CD4-positive, alpha-beta memory T cell (primary cell): ENCODE data around the gene KCNB1. TPM values are rescaled to one million over a fixed set of nuclear protein-coding genes. Genes with fewer than 3 reads are reported as not detected.
A peak's percentile ranks its signal among the peaks of the same experiment; 100 is the strongest.

Experiments used
- CTCF ChIA-PET: fragments of 350-600 bp; sonication (Branson Sonifier 250); formaldehyde crosslinking; loops from one replicate; lab custom pipeline; 2021; ENCODE audit warnings: inconsistent platforms; ENCODE audit not compliant: partially characterized antibody; lab: Charles Lee
- POLR2A ChIA-PET: fragments of 350-600 bp; sonication (Branson Sonifier 250); formaldehyde crosslinking; loops from one replicate; lab custom pipeline; 2021; ENCODE audit not compliant: partially characterized antibody; lab: Charles Lee
- DNase-seq, 5 donors: peaks; one replicate each; pipeline versions ENCODE4 v3.0.0 to v3.0.0-alpha.2; 2020 to 2022; ENCODE audit warnings: mixed read lengths in 1 of 5
- H3K27ac ChIP-seq: one replicate; pipeline ENCODE4 v1.7.0; 2013; ENCODE audit warnings: low read depth, low read length
- H3K27me3 ChIP-seq: 2 replicates; pipeline ENCODE4 v1.7.0; 2013; ENCODE audit warnings: mild to moderate bottlenecking, low read length, moderate library complexity; ENCODE audit not compliant: insufficient read depth
- H3K36me3 ChIP-seq: 2 replicates; pipeline ENCODE4 v1.7.0; 2013; ENCODE audit warnings: mild to moderate bottlenecking, low read length, moderate library complexity; ENCODE audit not compliant: insufficient read depth
- H3K4me1 ChIP-seq: 2 replicates; pipeline ENCODE4 v1.7.0; 2013; ENCODE audit warnings: mild to moderate bottlenecking, low read length, moderate library complexity; ENCODE audit not compliant: insufficient read depth
- H3K4me3 ChIP-seq, 2 donors: one replicate each; pipeline ENCODE4 v1.7.0; 2013; ENCODE audit warnings: low read length in 2 of 2, mild to moderate bottlenecking in 1 of 2
- H3K9me3 ChIP-seq, 2 donors: one replicate each; pipeline ENCODE4 v1.7.0; 2013; ENCODE audit warnings: low read length in 2 of 2, control low read depth in 1 of 2; ENCODE audit not compliant: control insufficient read depth in 1 of 2
- H3K27ac Mint-ChIP-seq, 7 donors: one replicate each; pipeline ENCODE4 v1.8.0; 2020 to 2021; ENCODE audit warnings: mixed read lengths in 7 of 7, mild to moderate bottlenecking in 6 of 7, inconsistent platforms in 3 of 7, moderate library complexity in 3 of 7
- H3K27me3 Mint-ChIP-seq, 2 donors: one replicate each; pipeline ENCODE4 v1.8.0; 2020 to 2021; ENCODE audit warnings: mixed read lengths in 2 of 2
- H3K36me3 Mint-ChIP-seq, 2 donors: one replicate each; pipeline ENCODE4 v1.8.0; 2020 to 2021; ENCODE audit warnings: mixed read lengths in 2 of 2, inconsistent platforms in 1 of 2, mild to moderate bottlenecking in 1 of 2
- H3K4me1 Mint-ChIP-seq, 4 donors: one replicate each; pipeline ENCODE4 v1.8.0; 2020 to 2021; ENCODE audit warnings: mixed read lengths in 4 of 4, mild to moderate bottlenecking in 1 of 4
- H3K4me3 Mint-ChIP-seq, 8 donors: one replicate each; pipeline ENCODE4 v1.8.0; 2020 to 2021; ENCODE audit warnings: mixed read lengths in 8 of 8, mild to moderate bottlenecking in 7 of 8, moderate library complexity in 6 of 8, inconsistent platforms in 3 of 8
- H3K9me3 Mint-ChIP-seq, 8 donors: one replicate each; pipeline ENCODE4 v1.8.0; 2020 to 2021; ENCODE audit warnings: mixed read lengths in 8 of 8, mild to moderate bottlenecking in 5 of 8, inconsistent platforms in 3 of 8, moderate library complexity in 1 of 8
- intact Hi-C: fragments of 100-400 bp; cut with micrococcal nuclease; formaldehyde crosslinking; loops from one replicate; pipeline ENCODE4 v1.15.1; 2023
- polyA plus RNA-seq, 2 donors: library from polyadenylated mRNA; unstranded; fragments of 300-500 nt; fragmentation: Illumina TruSeq; gene quantifications; one replicate each; pipeline ENCODE4 v1.2.3, GENCODE V29; 2021
- total RNA-seq, 2 experiments: library from RNA; stranded (reverse); gene quantifications; one replicate each; pipeline ENCODE4 v1.2.3, GENCODE V29; 2021

The KCNB1 gene
- total and polyA plus RNA-seq, 4 experiments from 2014 or later, result 0.09 TPM; not detected in 3

DNA sequence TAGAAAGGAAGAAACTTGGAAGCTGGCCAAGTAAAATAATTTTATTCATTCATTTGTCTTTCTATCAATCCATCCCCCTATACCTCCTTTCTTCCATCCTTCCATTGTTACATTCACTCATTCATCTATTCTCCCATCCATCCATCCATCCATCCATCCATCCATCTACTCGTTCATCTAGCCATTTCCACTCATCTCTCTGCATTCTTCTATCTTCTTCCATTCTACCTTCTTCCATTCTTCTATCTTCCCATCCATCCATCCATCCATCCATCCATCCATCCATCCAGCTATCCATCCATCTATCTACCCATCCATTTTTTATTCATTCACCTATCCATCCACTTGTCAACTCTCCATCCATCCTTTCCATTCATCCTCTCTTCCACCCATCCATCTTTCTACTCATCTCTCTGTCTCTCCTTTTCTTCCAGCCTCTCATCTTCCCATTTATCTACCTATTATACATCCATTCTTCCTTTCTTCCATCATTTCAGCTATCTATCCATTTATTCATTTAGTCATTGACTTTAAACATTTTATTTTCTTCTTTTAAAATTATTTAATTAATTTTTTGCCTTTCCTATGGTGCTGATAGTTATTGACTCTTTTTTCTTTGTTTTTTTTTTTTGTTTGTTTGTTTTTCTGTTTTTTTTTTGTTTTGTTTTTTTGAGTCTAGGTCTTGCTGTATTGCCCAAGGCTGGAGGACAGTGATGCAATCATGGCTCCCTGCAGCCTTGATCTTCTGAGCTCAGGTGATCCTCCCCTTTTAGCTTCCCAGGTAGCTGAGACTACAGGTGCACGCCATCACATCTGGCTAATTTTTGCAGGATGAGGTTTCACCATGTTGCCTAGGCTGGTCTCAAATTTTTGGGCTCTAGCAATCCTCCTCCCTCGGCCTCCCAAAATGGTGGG lies 151.5 kb downstream of the KCNB1 start:
- no peaks in the 10 kb centered on the region for H3K27me3 ChIP-seq
- DNase-seq, result no peak
- CTCF ChIA-PET, result interaction anchor here (1.0 to 2.0 kb wide), 5 partner anchors 9 to 153 kb away, joined by 3 to 9 read pairs (median 3); no protein-coding TSS in a partner anchor
- Mint-ChIP-seq H3K36me3 (no peaks in the 10 kb centered on the region), H3K4me3 (no peak overlapping the region), H3K4me1 (peaks cover 0 to 5% (median 2%) of the 10 kb centered on the region in 4 donors), H3K27me3 (peaks cover 10 to 30% of the 10 kb centered on the region in 2 donors), H3K27ac (peak overlapping the region in 2 of 7 donors; percentile 5 to 31), H3K9me3 (no peaks in the 10 kb centered on the region)
- POLR2A ChIA-PET, result no interaction called here
- no peak overlapping the region for H3K27ac ChIP-seq
- no peaks in the 10 kb centered on the region for H3K36me3 ChIP-seq
- no peaks in the 10 kb centered on the region for H3K9me3 ChIP-seq
- H3K4me3 ChIP-seq, result no peak overlapping the region
- no peaks in the 10 kb centered on the region for H3K4me1 ChIP-seq
- intact Hi-C loops, result no loop called here

DNA sequence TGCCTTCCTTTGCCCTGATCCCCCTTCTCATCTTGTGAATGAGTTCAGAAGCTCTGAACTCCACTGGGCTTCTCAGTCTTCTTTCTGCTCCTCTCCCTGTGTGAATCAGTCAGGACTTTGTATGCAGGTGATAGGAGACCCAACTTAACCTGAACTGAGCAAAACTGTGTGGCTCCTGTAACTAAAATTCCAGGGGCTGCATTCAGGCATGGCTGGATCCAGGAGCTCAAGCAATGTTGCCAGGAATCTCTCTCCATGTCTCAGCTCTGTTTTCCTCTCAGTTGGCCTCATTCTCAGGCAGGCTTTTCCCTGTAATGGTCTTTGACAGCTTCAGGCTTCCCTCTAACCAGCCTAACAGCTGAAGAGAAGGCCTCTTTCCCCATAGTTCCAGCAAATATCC lies 153.7 kb downstream of the KCNB1 start:
- no peak for DNase-seq
- Mint-ChIP-seq H3K27ac (no peak overlapping the region), H3K4me3 (no peak overlapping the region), H3K36me3 (no peaks in the 10 kb centered on the region), H3K4me1 (peaks cover 9 to 14% (median 11%) of the 10 kb centered on the region in 4 donors), H3K9me3 (no peaks in the 10 kb centered on the region), H3K27me3 (peaks cover 8 to 27% of the 10 kb centered on the region in 2 donors)
- ChIA-PET CTCF (interaction anchor here (0.9 kb wide), 1 partner anchor 85 kb away, joined by 3 read pairs; no protein-coding TSS in a partner anchor), POLR2A (no interaction called here)
- Histone ChIP-seq H3K4me1 (peaks cover 5% of the 10 kb centered on the region), H3K9me3 (no peaks in the 10 kb centered on the region), H3K27me3 (no peaks in the 10 kb centered on the region), H3K4me3 (no peak overlapping the region), H3K27ac (no peak overlapping the region), H3K36me3 (no peaks in the 10 kb centered on the region)
- intact Hi-C loops, result no loop called here

GRCh38 chr20:49326026-49326425 lies 156.4 kb downstream of the KCNB1 start:
- Mint-ChIP-seq H3K36me3 (no peaks in the 10 kb centered on the region), H3K4me1 (peaks cover 13 to 21% (median 15%) of the 10 kb centered on the region in 4 donors), H3K4me3 (no peak overlapping the region), H3K9me3 (no peaks in the 10 kb centered on the region), H3K27me3 (peaks cover 10 to 17% of the 10 kb centered on the region in 2 donors), H3K27ac (no peak overlapping the region)
- intact Hi-C loops, result no loop called here
- H3K27ac ChIP-seq, result no peak overlapping the region
- peaks cover 12% of the 10 kb centered on the region for H3K4me1 ChIP-seq
- no peaks in the 10 kb centered on the region for H3K36me3 ChIP-seq
- no peak overlapping the region for H3K4me3 ChIP-seq
- CTCF ChIA-PET, result interaction anchor here (0.5 to 1.1 kb wide), 2 partner anchors 9 to 79 kb away, joined by 3 to 4 read pairs; no protein-coding TSS in a partner anchor
- no peaks in the 10 kb centered on the region for H3K27me3 ChIP-seq
- no peak for DNase-seq
- POLR2A ChIA-PET, result interaction anchor here (0.5 kb wide), 1 partner anchor 1885 kb away, joined by 3 read pairs; no protein-coding TSS in a partner anchor
- H3K9me3 ChIP-seq, result no peaks in the 10 kb centered on the region

DNA sequence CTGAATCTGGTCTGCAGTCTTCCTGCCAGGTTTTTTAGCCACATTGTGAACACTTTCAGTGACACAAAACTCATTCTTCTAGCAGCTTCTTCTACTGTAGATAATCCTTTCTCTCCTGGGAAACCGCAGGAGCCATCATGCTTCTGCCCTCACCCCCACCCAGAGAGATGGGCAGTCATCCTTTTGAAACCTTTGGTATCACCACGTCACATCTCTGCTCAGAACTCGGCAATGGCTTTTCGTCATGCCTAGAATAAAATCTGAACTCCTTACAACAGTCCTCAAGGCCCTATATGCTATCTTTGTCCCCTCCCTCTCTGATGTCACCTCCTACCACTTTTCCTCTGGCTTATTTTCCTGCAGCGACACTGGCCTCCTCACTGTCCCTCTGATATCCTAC lies 158.2 kb downstream of the KCNB1 start:
- H3K36me3 Mint-ChIP-seq, result no peaks in the 10 kb centered on the region
- POLR2A ChIA-PET, result interaction anchor here (3.4 kb wide), 1 partner anchor 45 kb away, joined by 19 read pairs; the partner anchor contains the start of gene ZNFX1
- H3K4me1 Mint-ChIP-seq, result peaks cover 14 to 22% (median 16%) of the 10 kb centered on the region in 4 donors
- Histone ChIP-seq H3K27ac (no peak overlapping the region), H3K9me3 (no peaks in the 10 kb centered on the region), H3K36me3 (no peaks in the 10 kb centered on the region), H3K4me1 (peaks cover 17% of the 10 kb centered on the region), H3K4me3 (no peak overlapping the region), H3K27me3 (peaks cover 6% of the 10 kb centered on the region)
- peak overlapping the region in 5 of 7 donors; percentile 90 to 96 (median 93) for H3K27ac Mint-ChIP-seq
- peak overlapping the region in 1 of 8 donors; percentile 21 for H3K4me3 Mint-ChIP-seq
- intact Hi-C loops, result no loop called here
- DNase-seq, result no peak
- H3K27me3 Mint-ChIP-seq, result peaks cover 14 to 24% of the 10 kb centered on the region in 2 donors
- CTCF ChIA-PET, result interaction anchor here (1.1 to 5.0 kb wide), 6 partner anchors 10 to 78 kb away, joined by 3 to 37 read pairs (median 4); no protein-coding TSS in a partner anchor
- no peaks in the 10 kb centered on the region for H3K9me3 Mint-ChIP-seq

- Mint-ChIP-seq H3K4me1 (peaks cover 18 to 27% (median 21%) of the 10 kb centered on the region in 4 donors), H3K27me3 (peaks cover 19 to 30% of the 10 kb centered on the region in 2 donors), H3K36me3 (no peaks in the 10 kb centered on the region), H3K27ac (peak overlapping the region in 6 of 7 donors; percentile 22 to 96 (median 92)), H3K9me3 (no peaks in the 10 kb centered on the region), H3K4me3 (peak overlapping the region in 2 of 8 donors; percentile 14 to 51)
- intact Hi-C loops, result loop anchor here (1.0 kb wide), 1 partner anchor 77 kb away; no protein-coding TSS in a partner anchor
- no peaks in the 10 kb centered on the region for H3K9me3 ChIP-seq
- H3K4me1 ChIP-seq, result peaks cover 22% of the 10 kb centered on the region
- H3K27me3 ChIP-seq, result peaks cover 9% of the 10 kb centered on the region
- ChIA-PET CTCF (interaction anchor here (1.0 to 5.0 kb wide), 7 partner anchors 11 to 105 kb away, joined by 3 to 37 read pairs (median 4); partner anchors contain the start of gene DDX27), POLR2A (interaction anchor here (0.7 to 3.4 kb wide), 4 partner anchors 26 to 80 kb away, joined by 3 to 19 read pairs (median 4); partner anchors contain the start of gene ZNFX1)
- H3K36me3 ChIP-seq, result no peaks in the 10 kb centered on the region
- no peak overlapping the region for H3K27ac ChIP-seq
- H3K4me3 ChIP-seq, result no peak overlapping the region
- peak; percentile 40 to 68 (median 60) for DNase-seq
Observed at GRCh38 chr20:49323622-49324238, 158.7 kb downstream of the KCNB1 start.

DNA sequence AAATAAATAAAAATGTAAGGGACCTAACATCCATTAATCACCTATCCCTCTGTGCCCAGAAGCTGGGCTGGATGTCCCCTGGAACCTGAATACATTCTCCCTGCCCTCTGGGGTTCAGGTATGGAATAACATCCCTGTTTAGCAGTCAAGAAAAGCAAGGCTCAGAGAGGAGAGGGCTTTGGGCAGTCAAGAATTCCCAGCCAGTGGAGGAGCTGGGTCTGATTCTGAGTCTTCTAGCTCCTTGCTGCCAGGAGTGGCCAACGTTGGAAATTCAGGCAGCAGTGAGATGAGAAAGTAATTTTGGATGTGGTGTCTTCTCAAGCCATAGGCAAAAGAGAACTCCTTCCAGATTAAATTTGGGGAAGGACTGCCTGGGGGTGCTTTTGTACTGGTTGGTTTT lies 162.0 kb downstream of the KCNB1 start:
- ChIA-PET CTCF (interaction anchor here (1.0 to 5.0 kb wide), 3 partner anchors 13 to 75 kb away, joined by 3 to 37 read pairs (median 4); no protein-coding TSS in a partner anchor), POLR2A (interaction anchor here (0.6 to 2.5 kb wide), 2 partner anchors 44 to 66 kb away, joined by 6 read pairs; no protein-coding TSS in a partner anchor)
- intact Hi-C loops, result no loop called here
- no peaks in the 10 kb centered on the region for H3K9me3 Mint-ChIP-seq
- peaks cover 22 to 32% (median 26%) of the 10 kb centered on the region in 4 donors for H3K4me1 Mint-ChIP-seq
- peaks cover 29% of the 10 kb centered on the region for H3K4me1 ChIP-seq
- H3K27me3 Mint-ChIP-seq, result peaks cover 35 to 41% of the 10 kb centered on the region in 2 donors
- no peak overlapping the region for H3K27ac Mint-ChIP-seq
- no peak for DNase-seq
- H3K27me3 ChIP-seq, result peaks cover 16% of the 10 kb centered on the region
- no peak overlapping the region for H3K27ac ChIP-seq
- no peaks in the 10 kb centered on the region for H3K9me3 ChIP-seq
- no peaks in the 10 kb centered on the region for H3K36me3 ChIP-seq
- H3K4me3 Mint-ChIP-seq, result no peak overlapping the region
- H3K4me3 ChIP-seq, result no peak overlapping the region
- H3K36me3 Mint-ChIP-seq, result no peaks in the 10 kb centered on the region
